NCI-H1417 treated with DMSO at 0.1 percent for 48 hours (cell line): ENCODE results near the gene PAFAH2.

Experiments
- DNase-seq: peaks from one replicate; lab custom pipeline; 2025; lab: John Stamatoyannopoulos, UW

Gene PAFAH2

DNA sequence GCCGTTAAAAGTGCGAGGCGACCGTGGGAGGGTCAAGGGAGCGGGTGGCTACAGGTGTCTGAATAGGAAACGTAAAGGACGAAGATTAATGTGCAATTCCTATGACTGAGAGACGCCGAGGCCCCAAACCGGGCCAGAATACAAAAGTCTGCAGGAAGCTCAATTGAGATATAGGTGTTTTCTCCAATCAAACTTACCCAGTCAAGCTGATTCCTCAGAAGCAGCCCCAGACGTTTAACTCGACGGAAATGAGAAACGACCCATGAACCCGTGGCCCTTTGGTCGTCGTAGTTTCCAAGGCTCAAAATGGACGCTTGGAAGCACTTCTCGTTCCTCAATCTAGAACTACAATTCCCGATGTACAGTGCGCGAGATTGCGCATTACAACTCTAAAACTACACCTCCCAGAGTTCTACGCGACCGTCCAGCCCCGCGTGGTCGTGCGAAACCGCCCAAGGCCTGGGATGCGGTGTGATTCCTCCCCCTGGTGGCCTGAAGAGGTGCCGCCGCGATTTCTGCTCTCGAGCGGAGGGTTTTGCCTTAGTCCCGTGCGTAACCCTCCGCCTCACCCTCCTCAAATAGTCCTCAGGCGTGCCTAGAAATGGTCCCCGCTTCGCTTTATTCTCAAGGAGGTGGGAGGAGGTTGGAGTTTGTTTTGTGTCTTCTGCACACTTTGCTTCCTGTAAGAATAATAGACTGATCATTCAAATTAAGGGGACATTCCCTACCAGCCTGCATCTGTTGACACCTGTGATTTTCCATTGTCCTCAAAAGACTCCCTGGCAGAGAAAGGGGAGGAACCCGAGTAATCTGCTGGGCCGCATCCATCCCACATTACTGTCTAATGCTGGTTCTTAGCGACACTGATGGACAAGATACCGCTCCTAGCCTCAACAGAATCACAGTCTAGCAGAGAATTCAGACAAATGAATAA is at the start of gene PAFAH2:
TSS of gene PAFAH2 (minus strand) at position 236 of the 934 bp plus-strand sequence. CDS start 7,247 bp downstream, outside the sequence.
- DNase-seq, result peak; percentile 95

DNA sequence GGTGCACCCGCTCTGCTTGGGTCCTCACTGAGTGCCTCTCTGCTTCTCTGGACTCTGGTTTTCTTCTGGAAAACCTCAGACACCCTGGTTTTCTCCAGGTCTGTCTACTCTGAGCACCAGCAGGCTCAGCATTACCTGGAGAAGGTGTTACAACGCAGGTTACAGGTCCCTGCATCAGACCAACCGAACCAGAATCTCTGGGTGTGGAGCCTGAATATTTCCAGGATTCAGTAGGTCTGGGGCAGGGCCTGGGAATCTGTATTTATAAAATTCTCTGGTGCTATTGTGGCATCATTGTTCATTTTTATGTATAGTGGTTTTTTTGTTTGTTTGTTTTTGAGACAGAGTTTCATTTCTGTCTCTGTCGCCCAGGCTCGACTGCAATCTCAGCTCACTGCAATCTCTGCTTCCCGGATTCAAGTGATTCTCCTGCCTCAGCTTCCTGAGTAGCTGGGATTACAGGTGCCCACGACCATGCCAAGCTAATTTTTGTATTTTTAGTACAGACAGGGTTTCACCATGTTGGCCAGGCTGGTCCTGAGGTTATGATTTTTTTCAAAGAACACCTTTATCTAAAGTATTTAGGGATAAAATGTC is 49.5 kb upstream of the PAFAH2 start:
- no peak for DNase-seq

DNA sequence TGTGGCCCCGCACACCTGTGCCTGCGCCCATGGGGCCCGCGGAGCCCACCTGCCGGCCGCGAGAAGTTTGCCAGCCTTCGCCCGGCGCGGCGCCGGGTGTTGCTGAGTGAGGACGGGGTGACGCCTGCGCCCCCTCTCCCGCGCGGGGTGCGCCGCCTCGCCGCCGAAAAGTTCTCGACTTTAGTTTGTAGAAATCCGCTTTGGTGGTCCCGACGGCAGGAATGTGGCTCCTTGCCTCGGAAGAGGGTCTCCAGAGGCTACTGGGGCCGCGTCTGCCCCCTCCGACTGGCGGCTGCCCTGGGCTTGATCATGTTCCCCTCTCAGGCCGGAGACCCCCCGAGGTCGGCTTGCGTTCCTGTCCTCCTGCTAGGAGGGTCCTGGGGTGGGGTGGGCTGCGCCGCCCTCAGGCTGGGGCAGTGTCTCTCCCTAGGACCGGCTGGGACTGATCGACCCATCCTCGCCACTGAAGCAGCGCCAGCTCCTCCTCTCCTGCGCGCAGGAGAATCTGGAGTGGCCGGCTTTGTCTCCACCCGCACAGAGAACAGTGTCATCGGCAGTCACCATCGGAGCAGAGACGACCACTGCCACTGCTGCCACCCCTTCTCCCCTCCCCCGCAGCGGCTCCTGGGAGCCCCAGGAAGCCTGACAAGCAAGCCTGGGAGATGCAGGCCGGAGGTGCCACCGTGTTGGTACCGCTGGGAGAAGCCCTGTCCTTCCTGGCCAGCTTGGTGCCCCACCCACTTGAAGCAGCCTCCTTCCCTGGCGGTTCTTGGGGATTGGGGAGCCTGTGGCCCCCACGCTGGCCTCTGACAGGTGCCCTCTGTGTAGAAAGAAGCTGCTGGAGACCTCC is 48.6 kb upstream of the PAFAH2 start:
- no peak for DNase-seq

DNA sequence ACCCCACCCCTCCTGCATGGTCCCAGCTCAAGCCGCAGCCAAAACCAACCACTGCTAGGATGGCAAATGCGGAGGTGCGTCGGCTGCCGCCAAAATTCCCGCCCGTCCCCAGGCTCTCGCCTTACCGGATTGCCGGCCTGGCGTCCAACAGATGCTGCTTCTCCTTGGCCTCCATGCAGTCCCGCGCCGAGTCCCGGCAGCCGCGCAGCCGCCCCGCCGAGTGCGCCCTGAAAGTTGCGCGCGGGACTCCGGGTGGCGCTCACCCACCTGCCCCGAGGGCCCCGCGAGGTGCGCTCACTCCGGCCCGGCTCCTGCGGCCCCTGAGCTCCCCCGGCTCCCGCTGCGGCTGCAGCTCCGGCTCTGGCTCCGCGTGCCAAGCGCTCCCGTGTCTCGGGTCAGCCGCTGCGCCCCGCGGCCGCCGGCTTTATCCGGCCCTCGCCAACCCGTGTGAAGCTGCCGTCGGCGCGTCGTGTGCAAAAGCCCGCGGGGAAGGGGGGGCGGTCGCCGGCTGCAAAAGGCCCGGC is 47.9 kb upstream of the PAFAH2 start, which contains the start of gene SLC30A2:
TSS of gene SLC30A2 (minus strand) at position 397 of the 524 bp plus-strand sequence. CDS start at position 175, 222 bp downstream.
- no peak for DNase-seq

DNA sequence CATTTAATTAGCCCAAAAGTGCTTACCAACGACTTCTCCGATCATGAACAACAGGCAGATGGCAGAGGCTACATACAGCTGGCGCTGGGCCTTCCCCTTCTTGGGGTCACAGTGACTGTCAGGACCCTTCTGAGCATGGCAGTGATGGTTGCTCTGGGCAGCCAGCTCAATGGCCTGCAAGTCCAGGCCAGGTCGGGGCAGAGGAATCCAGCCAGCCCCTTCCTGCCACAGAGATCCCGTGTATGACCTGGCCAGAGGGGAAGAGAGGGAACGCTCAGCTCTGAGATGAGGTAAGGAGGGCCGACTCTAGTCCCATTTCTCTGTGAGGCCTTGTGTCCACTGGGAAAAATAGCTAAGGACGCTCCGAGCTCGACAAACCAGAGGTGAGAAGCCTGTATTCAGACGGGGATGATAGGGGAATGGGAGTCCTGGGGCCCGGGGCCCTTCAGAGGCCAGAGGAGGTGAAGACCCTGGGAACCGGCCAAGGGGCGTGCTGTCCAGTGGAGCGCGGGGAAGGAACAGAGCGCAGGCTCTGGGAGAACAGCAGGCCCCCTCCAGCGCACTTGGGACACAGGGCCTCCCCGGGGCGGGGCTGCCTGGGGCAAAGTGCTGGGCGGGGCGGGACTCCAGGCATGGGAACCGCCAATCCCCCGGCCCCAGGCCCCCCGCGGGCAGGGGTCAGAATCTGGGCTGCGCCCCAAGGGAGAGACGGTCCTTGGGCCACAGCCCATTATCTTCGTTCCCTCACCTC is 47.3 kb upstream of the PAFAH2 start:
- DNase-seq, result no peak

DNA sequence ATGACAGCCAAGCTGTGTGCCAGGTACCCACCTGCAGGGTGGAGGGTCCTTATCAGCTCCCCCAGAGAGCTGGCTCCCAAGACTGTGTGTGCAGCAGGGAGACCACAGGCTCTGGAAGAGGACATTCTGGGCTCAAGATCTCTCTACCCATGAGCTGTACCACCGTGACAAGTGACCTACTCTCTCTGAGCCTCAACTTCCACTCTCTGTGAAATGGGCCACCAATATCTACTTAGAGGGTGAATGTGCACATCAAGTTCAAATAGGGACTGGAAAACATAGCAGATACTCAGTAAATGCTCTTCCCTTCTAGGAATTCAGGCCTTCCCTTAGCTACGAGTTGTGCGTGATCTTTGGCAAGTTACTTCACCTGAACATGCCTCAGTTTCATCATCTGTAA is 46.6 kb upstream of the PAFAH2 start:
- DNase-seq, result no peak

DNA sequence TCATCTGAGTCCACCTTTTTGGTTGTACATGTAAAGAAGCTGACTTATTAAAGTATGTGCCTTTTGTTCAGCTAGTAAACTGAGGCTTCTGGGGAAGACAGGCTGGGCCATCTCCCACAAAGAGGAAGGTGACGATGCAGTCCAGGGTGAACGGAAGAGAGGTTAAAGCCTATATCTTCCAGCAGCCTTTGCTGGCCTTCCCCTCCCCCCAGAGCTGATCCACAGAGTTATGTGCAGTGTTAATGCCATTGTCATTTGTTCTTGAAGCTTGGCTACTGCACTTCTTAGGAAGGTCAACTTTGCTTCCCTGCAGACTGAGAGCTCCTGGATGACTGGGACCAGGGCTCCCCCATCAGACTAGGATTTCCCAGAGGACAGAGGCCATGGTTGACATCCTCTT is 45.9 kb upstream of the PAFAH2 start:
- no peak for DNase-seq

DNA sequence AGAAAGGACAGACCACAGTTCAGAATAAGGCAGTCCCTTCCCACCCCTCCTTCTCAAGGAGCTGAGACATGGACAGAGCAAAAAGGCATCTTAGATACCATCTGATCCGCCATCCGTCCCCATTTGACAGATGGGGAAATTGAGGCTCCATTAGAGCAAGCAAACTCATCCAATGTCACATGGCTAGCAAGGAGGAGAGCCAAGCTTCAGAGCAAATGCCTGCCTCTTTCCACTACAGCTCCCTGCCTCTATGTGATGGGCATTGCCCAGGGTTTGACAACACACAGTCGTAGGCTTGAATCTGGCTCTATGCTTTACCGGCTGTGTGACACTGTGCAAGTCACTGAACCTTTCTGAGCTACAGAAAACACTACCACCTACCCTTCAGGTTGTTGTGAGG is 44.1 kb upstream of the PAFAH2 start:
- DNase-seq, result no peak

DNA sequence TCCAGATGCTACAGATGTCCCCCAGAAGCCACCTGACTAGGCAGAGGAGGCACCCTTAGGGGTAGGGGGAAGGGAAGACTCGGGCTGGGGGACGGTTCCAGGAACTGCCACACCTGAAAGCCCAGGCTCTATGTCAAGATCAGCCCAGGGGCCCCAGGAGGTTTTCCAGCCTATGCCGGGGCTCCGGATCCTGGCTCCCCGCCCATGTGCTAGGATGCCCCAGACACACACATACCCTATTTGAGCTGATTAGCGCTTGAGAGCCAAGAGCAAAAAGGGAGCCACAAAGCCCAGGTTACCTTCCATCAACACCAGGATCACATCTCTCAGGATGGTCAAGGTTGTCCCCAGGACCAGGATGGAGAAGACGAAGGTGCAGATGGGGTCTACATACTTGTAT is 43.5 kb upstream of the PAFAH2 start:
- no peak for DNase-seq

DNA sequence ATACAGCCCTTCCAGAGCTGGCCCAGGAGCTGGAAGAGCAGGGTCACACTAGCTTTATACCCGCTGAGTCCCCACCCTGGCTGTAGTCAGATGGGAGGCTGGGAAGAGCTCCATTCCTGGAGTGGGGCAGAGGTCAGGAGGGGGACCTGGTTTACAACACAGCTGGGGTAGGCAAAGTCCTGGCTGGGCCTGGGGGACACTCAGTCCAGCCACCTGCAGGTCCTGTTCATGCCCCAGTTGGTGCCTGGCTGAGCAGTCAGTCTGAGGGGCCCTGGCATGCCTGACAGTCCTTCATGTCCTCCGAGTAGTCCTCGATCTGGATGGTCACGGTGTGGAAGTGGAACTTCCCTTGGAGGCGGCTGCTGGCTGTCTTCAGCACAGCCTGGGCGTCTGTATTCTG is 41.0 kb upstream of the PAFAH2 start:
- no peak for DNase-seq

DNA sequence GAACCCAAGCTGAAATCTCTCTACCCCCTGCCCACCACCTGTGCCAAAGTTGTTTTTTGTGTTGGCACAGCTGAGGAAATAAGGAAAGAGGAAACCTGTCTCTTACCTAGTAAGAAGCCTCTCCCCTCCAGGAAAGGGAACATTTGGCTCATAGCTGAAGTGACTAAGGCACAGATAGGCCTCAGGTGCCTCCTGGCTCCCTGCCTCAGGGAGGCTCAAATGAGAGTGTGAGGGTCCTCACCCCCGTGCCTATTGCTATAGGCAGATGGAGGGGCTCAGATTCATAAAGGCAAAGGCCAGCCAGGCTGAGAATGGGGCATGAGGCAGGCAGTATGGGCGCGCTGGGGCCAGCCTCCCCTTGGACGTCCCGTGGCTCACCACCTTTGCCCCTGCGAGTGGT is 40.6 kb upstream of the PAFAH2 start:
- no peak for DNase-seq

DNA sequence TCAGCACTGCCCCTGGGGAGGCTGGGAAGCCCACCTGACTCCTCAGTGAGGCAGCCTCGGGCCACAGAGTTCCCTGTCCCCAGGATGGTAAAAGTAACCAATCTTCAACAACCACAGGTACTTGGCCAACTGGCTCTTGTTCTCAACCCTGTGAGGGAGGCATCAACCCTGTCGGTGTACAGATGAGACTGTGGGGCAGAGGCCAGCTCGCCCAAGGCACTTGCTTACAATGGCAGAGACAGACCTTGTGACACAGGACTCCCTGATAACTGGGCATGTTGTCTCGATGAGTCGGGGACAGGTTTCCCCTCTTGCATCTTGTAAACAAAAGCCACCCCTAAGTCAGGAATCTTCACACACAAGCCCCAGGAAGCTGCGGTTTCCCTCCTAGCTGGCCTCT is 40.0 kb upstream of the PAFAH2 start:
- no peak for DNase-seq

DNA sequence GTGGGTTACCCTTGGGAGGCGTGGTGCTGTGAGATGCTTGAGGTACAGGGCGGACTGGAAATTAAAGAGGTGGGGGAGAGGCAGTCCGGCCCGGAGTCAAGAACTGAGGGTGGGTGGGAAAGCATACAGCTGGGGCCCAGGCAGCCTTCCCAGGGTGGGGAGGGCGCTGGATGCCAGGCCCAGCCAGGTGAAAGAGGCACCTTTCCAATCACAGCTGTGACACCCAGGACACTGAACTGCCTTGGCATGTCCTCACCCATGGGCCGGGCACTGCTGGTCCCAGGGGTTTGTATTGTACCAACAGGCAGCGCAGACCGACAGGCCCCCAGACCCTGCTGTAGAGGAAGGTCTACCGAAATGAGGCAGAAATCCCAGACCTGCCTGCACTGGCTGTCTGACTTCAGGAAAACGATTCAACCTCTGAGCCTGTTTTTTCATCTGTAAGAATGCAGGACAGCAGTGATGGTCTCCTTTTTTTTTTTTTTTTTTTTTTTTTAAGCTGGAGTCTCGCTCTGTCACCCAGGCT is 39.0 kb upstream of the PAFAH2 start:
- DNase-seq, result no peak

DNA sequence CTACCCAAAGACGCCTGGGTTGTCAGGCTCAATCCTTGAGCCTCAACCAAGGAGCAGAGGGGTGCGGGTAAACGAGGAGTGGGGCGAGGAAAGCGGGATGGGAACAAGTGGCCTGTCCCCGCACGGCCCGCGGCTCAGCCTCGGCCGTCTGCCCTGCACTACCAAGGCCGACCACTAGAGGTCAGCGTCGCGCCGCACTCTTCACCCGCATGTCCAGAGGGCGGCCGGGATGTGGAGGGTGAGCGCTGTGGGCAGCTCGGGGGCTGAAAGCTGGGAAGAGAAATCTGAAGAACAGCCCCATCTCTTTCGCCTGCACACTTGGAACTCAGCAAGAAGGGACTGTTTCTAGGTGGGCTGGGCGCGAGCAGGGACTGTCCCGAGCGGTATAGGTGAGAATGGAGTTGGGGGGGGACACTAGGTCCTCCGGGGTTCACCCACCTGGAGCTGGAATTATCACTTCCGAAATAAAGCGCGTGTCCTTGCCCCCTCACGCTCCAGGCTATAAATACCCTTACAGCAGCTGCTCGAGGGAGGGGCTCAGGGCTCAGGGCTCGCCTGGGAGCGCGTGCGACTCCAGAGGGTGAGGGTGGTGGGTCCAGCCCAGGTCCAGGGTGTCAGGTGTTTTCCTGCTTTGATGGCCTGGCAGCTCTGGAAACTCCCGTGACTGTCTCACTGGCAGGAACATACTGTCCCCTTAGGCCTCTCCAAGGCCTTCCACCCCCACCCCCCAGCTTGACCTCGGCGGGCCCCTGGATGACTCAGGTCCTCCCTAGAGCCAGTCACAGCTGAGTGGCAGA is 38.3 kb upstream of the PAFAH2 start:
- DNase-seq, result no peak

DNA sequence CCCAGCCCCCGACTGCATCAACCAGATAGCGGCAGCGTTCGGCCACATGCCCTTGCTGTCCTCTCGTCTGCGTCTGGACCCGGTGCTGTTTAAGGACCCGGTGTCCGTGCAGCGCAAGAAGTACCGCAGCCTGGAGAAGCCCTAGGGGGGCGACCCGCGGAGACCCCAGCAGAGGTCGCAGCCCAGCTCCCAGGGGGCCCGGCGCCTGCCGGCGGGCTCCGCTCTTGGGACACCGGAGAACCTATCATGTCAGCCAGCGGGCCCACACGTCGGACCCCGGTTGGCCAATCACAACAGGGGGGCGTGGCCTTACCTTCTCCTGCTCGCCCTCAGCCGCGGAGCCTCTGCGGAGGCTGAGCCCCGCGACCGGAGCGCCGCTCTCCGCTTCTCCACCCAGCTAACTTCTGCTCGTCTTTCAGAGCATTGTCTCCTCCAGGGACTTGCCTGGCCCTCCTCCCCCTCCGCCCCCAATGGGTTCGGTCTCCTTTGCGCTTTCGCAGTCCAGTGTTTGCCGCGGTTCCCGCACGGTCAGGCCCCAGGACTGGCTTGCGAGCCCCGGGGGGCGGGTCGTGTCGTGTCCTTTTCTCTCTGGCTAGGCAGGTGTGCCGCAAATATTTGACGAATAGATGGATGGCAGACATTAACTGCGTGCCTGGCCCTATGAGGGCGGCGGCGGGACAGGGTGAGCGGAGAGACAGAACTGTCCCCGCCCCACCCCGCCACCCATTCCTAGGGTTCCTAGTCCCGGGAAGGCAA is 37.5 kb upstream of the PAFAH2 start:
- DNase-seq, result peak; percentile 57

DNA sequence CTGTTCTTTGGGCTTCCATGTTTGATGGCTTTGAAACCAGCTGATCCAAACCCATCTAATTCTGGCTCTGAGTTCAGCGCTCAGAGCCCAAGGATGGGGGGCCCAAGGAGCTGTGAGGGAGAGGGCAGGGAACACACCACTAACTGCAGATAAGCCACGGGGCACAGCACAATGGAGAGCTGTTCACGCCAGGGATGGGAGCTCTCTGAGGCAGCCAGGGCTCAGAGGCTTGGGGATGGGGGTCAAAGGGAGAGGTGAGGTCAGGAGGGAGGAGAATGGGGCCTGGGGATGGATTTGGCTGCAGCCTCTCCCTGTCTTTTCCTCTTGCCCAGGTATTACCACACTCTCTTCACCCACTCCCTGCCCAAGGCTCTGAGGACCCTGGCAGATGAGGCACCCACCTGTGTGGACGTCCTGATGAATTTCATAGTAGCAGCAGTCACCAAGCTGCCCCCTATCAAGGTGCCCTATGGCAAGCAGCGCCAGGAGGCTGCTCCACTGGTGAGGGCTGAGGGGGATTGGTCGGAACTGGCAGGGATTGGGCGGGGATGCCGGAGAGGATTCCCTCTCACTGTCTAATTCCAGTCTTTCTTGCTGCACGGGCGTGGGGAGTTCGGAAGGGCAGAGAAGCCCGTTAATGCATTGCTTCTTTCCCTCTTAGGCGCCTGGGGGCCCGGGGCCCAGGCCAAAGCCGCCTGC is 36.8 kb upstream of the PAFAH2 start:
- DNase-seq, result no peak

DNA sequence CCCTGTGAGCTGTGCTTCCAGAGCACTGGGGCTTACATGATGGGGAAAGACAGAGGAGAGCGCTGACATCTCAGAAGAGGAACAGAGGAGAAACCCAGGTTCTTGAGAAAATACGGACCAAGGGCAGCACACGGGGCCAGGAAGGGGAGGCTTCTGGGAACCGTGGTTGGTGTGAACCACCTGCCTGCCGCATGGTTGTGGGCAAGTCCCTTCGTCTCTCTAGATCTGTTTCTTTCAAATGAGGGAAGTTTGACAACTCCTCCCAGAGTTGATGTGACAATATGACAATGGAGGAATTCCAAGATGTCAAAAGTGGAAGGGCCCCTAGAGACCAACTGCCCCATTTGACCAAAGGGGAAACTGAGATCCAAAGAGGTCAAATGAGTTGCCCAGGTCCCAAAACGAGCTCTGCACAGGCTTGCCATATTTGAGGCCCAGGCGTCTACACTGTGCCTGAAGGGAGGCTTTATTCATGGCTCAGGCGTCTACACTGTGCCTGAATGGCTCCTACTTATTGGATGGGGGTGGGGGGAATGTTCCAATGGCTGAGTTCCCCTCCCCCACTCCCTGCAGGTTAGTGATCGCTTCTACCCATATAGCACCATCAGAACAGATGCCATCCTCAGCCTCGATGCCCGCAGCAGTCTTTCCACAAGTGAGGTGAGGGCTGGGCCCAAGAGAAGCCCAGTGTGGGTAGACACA is 34.9 kb upstream of the PAFAH2 start:
- DNase-seq, result no peak

DNA sequence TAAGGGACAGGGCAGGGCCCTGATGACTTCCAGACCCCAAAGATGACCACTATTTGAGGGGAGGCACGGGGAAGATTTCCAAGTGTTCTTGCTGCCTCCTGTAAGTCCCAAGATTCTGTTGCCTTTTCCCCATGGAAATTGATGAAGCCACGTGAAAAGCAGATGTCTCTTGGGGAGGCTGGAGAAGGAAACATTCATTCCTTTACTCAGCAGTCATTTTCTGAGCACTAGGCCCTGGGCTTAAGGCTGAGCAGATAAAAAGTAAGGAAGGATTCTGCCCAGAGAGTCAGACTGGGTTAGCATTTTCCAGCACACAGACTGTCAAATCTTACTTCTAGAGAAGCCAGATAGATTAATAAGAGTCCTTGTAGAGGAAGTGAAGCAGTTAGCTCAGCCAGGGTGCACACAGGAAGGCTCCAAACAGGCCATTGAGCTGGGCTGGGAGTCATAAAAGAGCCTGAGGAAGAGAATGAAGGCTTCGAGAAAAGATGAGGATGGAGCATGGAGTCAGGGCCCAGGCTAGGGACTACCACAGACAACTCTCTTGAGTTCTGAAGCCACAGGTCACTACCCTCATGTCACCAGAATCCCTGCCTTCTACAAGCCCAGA is 33.9 kb upstream of the PAFAH2 start:
- no peak for DNase-seq
